ENCODE results near the gene APOO. TPM values are rescaled to one million over a fixed set of nuclear protein-coding genes. Genes with fewer than 3 reads are reported as not detected.
"Not testable (repeated sequence)": the region's sequence is repeated elsewhere in the genome, so short reads cannot be mapped to it uniquely, and the experiment has no call there.

APOO gene
- total and polyA plus RNA-seq, 2 of the 13 experiments (the other 11 are each of a cell fraction or from before 2014, with no cell fraction given), result 9.7 to 22.1 TPM

- TF ChIP-seq ARID4A (CRISPR knock-in tag; IDR thresholded peaks at IDR 0.05; ENCODE audit: borderline replicate concordance), result no peak
Measured at GRCh38 chrX:23896981-23897380, 10.8 kb downstream of the APOO start (continued).

DNA sequence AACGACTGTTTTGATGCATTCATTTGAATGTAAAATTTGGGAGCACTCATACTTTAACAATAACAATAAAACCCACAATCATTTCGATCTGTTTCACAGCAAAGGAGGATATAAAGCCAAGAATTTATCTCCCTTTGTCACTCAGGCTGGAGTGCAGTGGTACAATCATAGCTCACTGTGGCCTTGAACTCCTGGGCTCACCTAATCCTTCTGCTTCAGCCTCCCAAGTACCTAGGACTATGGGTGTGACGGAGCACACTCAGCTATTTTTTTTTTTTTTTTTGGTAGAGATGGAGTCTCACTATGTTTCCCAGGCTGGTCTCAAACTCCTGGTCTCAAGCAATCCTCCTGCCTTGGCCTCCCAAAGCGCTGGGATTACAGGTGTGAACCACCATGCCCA is 11.2 kb downstream of the APOO start:
- H3K4me3 ChIP-seq (replicated peaks in 1 of 3; ENCODE audit: insufficient read depth in 1 of 3, low read depth in 2 of 3, low read length in 3 of 3); H3K4me2 ChIP-seq (ENCODE audit: low read depth, low read length); H3K9ac ChIP-seq (ENCODE audit: insufficient read depth, low read depth, low read length); CTCF ChIA-PET (ENCODE audit: low intra/inter-chr PET ratio, low total read pairs); H3K9me3 ChIP-seq (ENCODE audit: low read length); intact Hi-C loops (cut with micrococcal nuclease; ENCODE audit: unreplicated experiment); H3K27ac ChIP-seq (ENCODE audit: extremely low read length, insufficient read depth, low read length); H3K36me3 ChIP-seq (replicated peaks in 1 of 2; ENCODE audit: control insufficient read depth in 1 of 2, insufficient read depth in 2 of 2, low read length in 2 of 2); H3K27me3 ChIP-seq (ENCODE audit: control insufficient read depth in 1 of 2, insufficient read depth in 2 of 2, low read length in 2 of 2); in situ Hi-C loops (cut with HindIII; ENCODE audit: extremely low pct_ligation_motif_present, low pct_unique_long_range_greater_than_20kb); H4K20me1 ChIP-seq (ENCODE audit: insufficient read depth, low read length); H2AFZ ChIP-seq (ENCODE audit: low read length); BruUV-seq (replicated peaks); H3K79me2 ChIP-seq (ENCODE audit: insufficient read depth, low read length); FAIRE-seq: not testable (repeated sequence)
- DNase-seq (ENCODE audit: low spot score), result peak; percentile 31
- POLR2A ChIA-PET, result interaction anchor here (0.7 to 1.9 kb wide), 2 partner anchors 114 to 154 kb away, joined by 3 to 10 read pairs; partner anchors contain the start of genes ACOT9 and SAT1
- 56% methylated on average over 4 of the region's 4 CpGs for WGBS (ENCODE audit: low lambda C conversion rate)
- peak; percentile 48; the same call in 1 of the 3 replicates for ATAC-seq
- peaks cover 54% of the 10 kb centered on the region for H3K4me1 ChIP-seq (ENCODE audit: insufficient read depth, low read length)
- TF ChIP-seq HNF4A (CRISPR knock-in tag; IDR thresholded peaks at IDR 0.05) (peak; percentile 32), GATAD2A (CRISPR knock-in tag; IDR thresholded peaks at IDR 0.05) (0 out of 2 replicates have a peak, but pooled peaks have one; percentile 14), RARA (CRISPR knock-in tag; IDR thresholded peaks at IDR 0.05) (peak; percentile 58)
- TF ChIP-seq, protein P1, sequence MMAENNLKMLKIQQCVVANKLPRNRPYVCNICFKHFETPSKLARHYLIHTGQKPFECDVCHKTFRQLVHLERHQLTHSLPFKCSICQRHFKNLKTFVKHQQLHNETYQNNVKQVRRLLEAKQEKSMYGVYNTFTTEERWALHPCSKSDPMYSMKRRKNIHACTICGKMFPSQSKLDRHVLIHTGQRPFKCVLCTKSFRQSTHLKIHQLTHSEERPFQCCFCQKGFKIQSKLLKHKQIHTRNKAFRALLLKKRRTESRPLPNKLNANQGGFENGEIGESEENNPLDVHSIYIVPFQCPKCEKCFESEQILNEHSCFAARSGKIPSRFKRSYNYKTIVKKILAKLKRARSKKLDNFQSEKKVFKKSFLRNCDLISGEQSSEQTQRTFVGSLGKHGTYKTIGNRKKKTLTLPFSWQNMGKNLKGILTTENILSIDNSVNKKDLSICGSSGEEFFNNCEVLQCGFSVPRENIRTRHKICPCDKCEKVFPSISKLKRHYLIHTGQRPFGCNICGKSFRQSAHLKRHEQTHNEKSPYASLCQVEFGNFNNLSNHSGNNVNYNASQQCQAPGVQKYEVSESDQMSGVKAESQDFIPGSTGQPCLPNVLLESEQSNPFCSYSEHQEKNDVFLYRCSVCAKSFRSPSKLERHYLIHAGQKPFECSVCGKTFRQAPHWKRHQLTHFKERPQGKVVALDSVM (CRISPR knock-in tag; IDR thresholded peaks at IDR 0.05), result peak; percentile 73
- TF ChIP-seq, protein P2, sequence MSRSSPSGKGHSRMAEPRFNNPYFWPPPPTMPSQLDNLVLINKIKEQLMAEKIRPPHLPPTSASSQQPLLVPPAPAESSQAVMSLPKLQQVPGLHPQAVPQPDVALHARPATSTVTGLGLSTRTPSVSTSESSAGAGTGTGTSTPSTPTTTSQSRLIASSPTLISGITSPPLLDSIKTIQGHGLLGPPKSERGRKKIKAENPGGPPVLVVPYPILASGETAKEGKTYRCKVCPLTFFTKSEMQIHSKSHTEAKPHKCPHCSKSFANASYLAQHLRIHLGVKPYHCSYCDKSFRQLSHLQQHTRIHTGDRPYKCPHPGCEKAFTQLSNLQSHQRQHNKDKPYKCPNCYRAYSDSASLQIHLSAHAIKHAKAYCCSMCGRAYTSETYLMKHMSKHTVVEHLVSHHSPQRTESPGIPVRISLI (CRISPR knock-in tag; IDR thresholded peaks at IDR 0.05; ENCODE audit: borderline replicate concordance), result 0 out of 2 replicates have a peak, but pooled peaks have one; percentile 28
- TF ChIP-seq, protein P3, sequence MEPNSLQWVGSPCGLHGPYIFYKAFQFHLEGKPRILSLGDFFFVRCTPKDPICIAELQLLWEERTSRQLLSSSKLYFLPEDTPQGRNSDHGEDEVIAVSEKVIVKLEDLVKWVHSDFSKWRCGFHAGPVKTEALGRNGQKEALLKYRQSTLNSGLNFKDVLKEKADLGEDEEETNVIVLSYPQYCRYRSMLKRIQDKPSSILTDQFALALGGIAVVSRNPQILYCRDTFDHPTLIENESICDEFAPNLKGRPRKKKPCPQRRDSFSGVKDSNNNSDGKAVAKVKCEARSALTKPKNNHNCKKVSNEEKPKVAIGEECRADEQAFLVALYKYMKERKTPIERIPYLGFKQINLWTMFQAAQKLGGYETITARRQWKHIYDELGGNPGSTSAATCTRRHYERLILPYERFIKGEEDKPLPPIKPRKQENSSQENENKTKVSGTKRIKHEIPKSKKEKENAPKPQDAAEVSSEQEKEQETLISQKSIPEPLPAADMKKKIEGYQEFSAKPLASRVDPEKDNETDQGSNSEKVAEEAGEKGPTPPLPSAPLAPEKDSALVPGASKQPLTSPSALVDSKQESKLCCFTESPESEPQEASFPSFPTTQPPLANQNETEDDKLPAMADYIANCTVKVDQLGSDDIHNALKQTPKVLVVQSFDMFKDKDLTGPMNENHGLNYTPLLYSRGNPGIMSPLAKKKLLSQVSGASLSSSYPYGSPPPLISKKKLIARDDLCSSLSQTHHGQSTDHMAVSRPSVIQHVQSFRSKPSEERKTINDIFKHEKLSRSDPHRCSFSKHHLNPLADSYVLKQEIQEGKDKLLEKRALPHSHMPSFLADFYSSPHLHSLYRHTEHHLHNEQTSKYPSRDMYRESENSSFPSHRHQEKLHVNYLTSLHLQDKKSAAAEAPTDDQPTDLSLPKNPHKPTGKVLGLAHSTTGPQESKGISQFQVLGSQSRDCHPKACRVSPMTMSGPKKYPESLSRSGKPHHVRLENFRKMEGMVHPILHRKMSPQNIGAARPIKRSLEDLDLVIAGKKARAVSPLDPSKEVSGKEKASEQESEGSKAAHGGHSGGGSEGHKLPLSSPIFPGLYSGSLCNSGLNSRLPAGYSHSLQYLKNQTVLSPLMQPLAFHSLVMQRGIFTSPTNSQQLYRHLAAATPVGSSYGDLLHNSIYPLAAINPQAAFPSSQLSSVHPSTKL (CRISPR knock-in tag; IDR thresholded peaks at IDR 0.05), result peak; percentile 32; the same call in 1 of the 2 replicates
